GM21423 (cell line): Measurements from ENCODE around the gene KLK14.

Experiments
- ATAC-seq: cut with Tn5 transposase; IDR thresholded peaks from one replicate; pipeline ENCODE4 v1.9.1; 2021; ENCODE audit warnings: mild to moderate bottlenecking, moderate library complexity; ENCODE audit not compliant: unreplicated experiment

Gene KLK14

DNA sequence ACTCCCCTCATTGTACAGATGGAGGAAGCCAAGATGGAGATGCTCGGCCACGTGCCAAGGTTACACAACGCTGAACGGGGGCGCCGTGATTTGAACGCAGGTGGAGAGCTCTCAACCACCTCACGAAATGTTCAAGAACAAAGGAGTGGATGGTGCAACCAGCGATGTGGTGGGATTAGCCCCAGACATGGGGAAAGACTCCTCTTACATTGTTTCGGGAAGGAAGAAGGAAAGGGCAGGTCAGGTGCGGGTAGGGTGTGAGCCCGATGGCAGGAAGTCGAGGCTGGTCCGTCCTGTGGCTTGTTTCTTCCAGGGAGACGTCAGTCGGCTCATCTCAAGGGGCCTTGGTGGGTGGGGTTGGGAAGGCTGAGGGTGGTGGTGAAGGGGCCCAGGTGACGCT lies 7.1 kb upstream of the KLK14 start:
- no peak for ATAC-seq

DNA sequence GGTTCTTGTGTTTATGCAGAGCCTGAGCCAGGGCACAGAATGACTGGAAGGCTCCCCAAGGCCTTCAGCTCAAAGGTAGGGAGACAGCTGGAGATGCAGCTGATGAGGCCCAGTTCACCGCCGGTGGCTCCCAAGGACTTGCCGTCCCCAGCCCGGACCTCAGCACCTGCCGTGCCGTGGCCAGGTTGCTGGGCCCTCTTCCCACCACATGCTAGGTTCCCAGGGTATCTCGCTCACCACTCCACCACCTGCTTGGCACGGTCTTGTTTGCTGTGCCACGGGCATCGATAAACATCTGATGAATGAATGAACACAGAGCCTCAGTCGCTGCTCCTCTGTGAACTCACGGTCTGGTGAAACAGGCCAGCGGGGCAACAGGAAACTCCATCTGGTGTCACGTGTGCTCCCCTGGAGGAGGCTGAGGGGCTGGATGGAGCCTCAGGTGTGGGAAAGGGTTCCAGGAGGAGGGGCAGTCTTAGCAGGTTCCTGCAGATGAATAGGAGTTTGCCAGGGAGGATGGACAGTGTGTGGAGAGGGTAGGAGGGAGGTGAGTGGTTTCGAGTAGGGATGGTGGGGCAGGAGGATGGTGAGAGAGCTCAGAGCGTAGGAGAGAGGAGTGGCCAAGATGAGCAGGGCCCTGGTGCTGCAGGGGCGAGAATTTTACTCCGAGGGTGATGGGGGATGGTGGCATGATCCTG lies 3.6 kb upstream of the KLK14 start:
- no peak for ATAC-seq

DNA sequence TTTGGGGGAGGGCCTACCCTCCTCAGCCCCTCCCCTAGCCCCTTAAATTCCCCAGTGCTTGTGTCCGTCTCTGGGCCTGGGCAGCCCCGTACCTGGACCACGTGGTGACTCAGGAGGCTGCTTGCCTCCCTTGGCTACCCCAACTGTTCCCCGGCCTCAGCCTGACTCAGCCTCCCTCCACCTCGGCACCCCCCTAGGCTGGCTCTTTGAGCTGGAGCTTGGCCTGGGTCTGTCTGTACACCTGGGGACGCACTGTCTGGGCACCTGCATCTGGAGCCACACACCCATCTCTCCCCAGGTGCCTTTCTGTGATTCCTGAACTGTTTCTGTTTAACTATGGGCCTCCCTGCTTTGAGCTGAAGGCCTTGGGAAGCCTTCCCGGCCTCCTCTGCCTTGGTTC lies 1.8 kb upstream of the KLK14 start:
- ATAC-seq = no peak

- ATAC-seq = no peak
Observed at GRCh38 chr19:51083783-51084182, 1.1 kb upstream of the KLK14 start.

GRCh38 chr19:51083181-51083580 lies 494 bp upstream of the KLK14 start:
- ATAC-seq = no peak

DNA sequence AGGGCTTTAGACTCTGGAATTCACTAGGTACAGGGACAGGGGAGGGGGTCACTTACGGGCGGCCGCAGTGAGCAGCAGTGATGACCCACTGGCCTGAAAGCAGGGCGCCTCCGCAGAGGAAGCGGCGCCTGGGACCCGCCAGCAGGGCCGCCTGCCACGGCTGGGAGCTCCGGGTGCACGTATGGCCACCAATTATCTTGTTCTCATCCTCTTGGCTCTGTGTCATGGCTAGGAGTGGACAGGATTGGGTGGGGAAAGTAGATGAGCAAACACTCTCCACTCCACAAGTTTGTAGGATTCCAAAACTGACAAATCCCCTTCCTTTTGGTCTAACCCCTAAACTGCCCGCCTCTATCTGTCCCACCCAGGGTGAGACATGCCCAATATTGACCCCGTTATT lies 1.2 kb downstream of the KLK14 start:
- ATAC-seq = no peak

- no peak for ATAC-seq
Observed at GRCh38 chr19:51079481-51080110, 3.1 kb downstream of the KLK14 start.

GRCh38 chr19:51078731-51079130 lies 4.0 kb downstream of the KLK14 start:
- ATAC-seq = no peak

- no peak for ATAC-seq
Observed at GRCh38 chr19:51078104-51078503, 4.6 kb downstream of the KLK14 start.

DNA sequence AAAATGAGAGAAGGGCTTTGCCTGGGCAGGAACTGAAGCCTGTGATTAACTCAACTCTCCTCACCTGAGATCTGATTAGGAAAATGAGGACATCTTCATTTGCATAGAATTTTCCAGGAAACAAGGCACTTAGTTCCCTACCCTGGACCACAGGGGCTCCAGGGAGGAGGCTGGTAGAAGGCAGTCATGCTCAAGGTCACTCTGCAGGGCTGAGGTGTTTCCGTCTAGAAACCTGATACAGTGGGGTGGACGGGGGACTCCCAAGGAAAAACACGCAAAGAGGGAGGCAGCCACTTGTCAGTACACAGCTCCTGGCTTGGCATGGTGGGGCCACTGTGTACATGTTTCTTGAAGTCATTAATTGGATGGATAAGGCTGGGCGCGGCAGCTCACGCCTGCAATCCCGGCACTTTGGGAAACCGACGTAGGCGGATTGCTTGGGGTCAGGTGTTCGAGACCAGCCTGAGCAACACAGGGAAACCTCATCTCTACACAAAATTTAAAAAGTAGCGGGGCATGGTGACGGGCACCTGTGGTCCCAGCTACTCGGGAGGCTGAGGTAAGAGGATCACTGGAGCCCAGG lies 6.0 kb downstream of the KLK14 start:
- ATAC-seq = no peak

- no peak for ATAC-seq
Observed at GRCh38 chr19:51075998-51076397, 6.7 kb downstream of the KLK14 start.

- no peak for ATAC-seq
Observed at GRCh38 chr19:51071095-51071405, 11.6 kb downstream of the KLK14 start.

DNA sequence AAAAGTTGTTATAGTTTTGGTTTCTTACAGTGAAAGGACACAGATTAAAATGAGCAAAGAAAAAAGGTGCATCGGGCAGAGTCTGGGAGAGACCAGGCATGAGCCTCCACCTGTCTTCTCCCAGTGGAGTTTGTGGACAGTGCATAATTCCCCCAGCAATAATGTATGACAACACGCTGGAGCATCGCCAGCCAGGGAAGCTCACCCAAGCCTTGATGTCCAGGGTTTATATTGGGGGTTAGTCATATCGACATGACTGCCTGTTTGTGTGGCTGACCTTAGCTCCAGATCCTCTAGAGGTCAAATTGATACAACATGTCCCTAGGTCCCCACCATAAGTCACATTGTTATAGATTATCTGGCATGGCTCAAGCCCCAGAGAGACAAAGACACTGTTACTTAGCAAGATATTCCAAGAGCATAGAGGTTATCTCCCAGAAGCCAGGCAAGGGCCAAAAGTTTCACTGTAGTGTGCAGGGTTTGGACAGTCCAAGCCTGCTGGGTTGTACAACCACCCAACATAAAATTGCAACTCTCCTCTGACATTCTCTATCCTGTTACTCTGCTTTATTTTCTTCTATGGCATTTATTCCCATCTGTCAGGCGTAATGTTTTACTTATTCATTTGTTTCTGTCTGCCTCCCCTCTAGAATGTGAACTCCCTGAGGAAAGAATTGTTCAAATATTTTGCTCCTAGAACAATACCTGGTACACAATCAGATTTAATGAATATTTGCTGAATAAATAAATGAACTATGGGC lies 12.2 kb downstream of the KLK14 start:
- ATAC-seq = no peak

GRCh38 chr19:51066393-51067186 lies 16.1 kb downstream of the KLK14 start:
- ATAC-seq = no peak

DNA sequence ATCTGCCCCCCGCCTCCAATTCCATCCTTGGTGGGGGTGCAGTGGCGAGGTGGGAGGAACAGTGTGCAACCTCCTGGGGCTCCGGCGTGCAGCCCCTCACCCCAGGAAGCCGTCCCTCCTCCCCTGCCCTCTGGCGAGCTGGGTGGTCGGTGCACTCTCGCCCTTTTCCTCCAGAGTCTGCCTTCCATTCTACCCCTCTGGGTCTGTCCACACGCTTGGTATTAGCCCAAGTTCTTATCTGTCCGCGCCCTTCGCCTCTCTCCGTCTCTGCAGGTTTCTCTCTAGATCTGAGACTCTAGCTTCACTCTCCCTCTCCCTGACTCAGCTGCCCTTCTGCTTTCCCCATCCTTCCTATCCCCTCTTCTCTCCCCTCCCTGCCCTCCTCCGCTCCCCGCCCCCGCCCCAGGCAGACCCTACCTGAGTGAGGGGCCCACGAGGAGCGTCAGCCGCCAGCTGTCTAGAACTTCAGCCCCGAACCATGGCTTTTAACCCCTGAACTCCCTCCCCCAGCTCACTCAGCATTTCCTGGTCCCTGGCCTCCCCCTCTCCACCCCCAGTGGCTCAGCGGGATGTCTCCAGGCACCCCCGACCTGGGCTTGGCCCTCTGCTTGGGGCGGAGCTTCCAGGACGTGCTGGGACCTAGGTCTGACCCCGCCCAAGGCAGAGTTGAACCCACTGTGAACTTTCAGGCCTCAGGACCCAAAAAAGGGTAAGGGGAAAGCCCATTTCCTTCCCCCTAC lies 17.3 kb downstream of the KLK14 start:
- no peak for ATAC-seq

DNA sequence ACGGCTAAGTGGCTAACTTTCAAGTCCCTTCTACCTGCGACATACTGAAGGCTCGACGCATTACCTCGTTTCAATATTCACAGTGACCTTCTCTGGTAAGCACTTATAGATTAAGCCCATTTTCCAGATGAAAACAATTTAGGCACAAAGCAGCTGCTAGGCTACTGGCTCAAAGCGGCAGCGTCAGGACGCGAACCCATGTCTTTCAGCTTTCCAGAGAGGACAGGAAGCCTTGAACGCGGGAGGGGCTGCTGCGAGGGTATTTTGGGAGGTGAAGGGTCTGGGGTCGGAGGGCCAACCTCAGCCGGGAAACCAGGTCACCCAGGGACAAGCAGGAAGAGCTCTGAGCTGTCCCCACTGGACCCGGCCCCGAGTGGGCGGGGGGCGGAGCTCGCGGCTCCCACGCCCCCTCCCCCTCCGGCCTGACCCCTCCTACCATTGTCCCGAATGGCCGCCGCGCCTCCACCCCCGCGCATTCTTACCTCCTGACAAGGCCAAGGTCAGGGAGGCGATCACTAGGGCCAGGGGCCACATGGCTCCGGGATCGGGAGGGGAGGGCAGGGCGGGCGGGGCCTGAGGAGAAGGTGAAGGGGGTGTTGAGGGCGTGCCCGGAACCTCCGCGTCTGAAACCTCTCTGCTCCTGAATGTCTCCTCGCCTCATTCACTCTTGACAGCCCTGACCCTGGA lies 18.0 kb downstream of the KLK14 start, which contains the start of gene KLK13:
Gene KLK13 (minus strand): TSS at position 559 of the 687 bp plus-strand sequence. CDS start 25 bp downstream, at position 534.
- ATAC-seq = no peak

DNA sequence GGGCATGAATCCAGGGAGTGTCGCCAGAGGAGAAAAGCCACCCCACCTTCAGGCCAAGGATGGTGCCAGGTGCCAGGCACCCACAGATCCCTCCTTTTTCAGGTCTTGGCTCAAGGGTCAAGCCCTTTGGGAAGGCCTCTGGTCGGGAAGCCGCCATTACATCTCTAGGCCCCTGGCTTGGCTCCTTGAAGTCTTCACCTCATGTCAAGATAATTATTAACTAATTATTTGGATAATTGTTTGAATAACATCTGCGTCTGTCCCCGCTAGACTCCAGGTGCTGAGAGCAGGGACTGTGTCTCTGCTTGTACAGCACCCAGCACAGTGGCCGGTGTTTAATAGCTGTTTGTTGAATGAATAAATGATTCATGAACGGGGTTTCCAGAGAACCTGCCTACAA lies 19.0 kb downstream of the KLK14 start:
- no peak for ATAC-seq

GRCh38 chr19:51060973-51061372 lies 21.7 kb downstream of the KLK14 start:
- no peak for ATAC-seq

GRCh38 chr19:51060336-51060735 lies 22.4 kb downstream of the KLK14 start:
- ATAC-seq = no peak

- ATAC-seq = no peak
Observed at GRCh38 chr19:51059715-51060114, 23.0 kb downstream of the KLK14 start.
